ENCODE measurements around the gene SLC6A18. TPM values are rescaled to one million over a fixed set of nuclear protein-coding genes. Genes with fewer than 3 reads are reported as not detected.

The SLC6A18 gene
- total and polyA plus RNA-seq, 9 of the 15 experiments (the other 6 are each of a cell fraction or from before 2014, with no cell fraction given), result not detected

DNA sequence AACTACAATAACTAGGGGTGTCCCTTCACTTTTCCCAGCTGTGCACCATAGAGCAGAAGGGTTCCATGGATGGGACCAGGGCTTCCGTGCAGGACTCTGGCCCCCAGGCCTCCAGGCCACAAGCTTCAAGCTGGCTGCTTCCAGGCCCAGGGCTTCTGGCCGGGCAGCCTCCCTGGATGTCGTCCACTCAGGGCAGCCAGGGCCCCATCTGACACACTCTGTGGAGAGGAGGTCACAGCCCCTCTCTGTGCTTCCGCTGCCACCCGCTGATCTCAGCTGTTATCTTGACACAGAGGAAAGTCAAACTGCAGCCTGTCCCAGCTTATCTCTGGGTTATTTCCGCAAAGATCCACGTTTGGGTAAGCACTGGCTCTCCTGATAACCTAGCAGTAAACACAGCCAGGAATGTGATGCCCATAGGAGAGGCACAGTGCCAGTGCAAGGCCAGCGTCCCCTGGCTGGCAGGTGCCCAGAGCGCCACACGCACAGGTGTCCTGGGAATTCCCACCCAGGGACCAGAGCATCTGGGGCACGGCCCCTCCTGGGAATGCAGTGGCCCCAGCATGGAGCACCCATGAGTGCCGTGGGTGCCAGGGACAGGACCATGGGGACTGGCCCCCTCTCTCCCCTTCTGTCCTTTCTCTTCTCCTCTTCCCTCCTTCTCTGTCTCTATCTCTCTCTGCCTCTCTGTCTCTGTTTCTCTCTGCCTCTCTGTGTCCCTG is 39.4 kb upstream of the SLC6A18 start (continued):
- TF ChIP-seq HDAC1 (IDR thresholded peaks at IDR 0.05) (peak in 1 of 2 experiments; percentile 90; a peak in 2 of 4 replicates), SPI1 (IDR thresholded peaks at IDR 0.05; ENCODE audit: borderline replicate concordance, low read depth, low read length) (peak; percentile 52; the same call in 1 of the 2 replicates), MIER1 (IDR thresholded peaks at IDR 0.05; ENCODE audit: low read depth) (0 out of 2 replicates have a peak, but pooled peaks have one; percentile 46), ZNF316 (IDR thresholded peaks at IDR 0.05) (no peak), SP2 (IDR thresholded peaks at IDR 0.05; ENCODE audit: extremely low read depth, low read depth, low read length, poor library complexity, severe bottlenecking) (no peak), DDX20 (tag; IDR thresholded peaks at IDR 0.05; ENCODE audit: low read depth) (no peak), SIN3B (IDR thresholded peaks at IDR 0.05; ENCODE audit: low read depth) (no peak), ZNF79 (CRISPR knock-in tag; IDR thresholded peaks at IDR 0.05; ENCODE audit: low read depth) (peak; percentile 28; the same call in 1 of the 2 replicates), ZNF224 (CRISPR knock-in tag; IDR thresholded peaks at IDR 0.05) (no peak), MYC (IDR thresholded peaks at IDR 0.05; ENCODE audit: low read depth, low read length) (peak; percentile 77), MYC (CRISPR knock-in tag; IDR thresholded peaks at IDR 0.05; ENCODE audit: borderline replicate concordance, low read depth) (0 out of 2 replicates have a peak, but pooled peaks have one; percentile 61), ZNF76 (CRISPR knock-in tag; IDR thresholded peaks at IDR 0.05; ENCODE audit: borderline replicate concordance) (peak; percentile 75), NR2C2 (CRISPR knock-in tag; IDR thresholded peaks at IDR 0.05) (peak; percentile 72; the same call in 1 of the 2 replicates), NR2C2 (tag; IDR thresholded peaks at IDR 0.05) (peak; percentile 87), CXXC5 (CRISPR knock-in tag; IDR thresholded peaks at IDR 0.05) (peak; percentile 92), POLR2G (IDR thresholded peaks at IDR 0.05; ENCODE audit: low read depth, low read length) (peak; percentile 75), GTF2E2 (tag; IDR thresholded peaks at IDR 0.05) (no peak), TFAM (CRISPR knock-in tag; conservative IDR thresholded peaks at IDR 0.05) (no peak), SRF (CRISPR knock-in tag; IDR thresholded peaks at IDR 0.05) (peak in 1 of 2 experiments; percentile 95; a peak in 1 of 4 replicates), TEAD4 (IDR thresholded peaks at IDR 0.05; ENCODE audit: low read length) (peak; percentile 98), TEAD4 (CRISPR knock-in tag; IDR thresholded peaks at IDR 0.05; ENCODE audit: borderline replicate concordance) (no peak), RBBP5 (IDR thresholded peaks at IDR 0.05; ENCODE audit: borderline replicate concordance, insufficient read depth, low read length, poor library complexity, severe bottlenecking) (no peak), ZNF586 (CRISPR knock-in tag; conservative IDR thresholded peaks at IDR 0.05) (no peak), SMARCA5 (IDR thresholded peaks at IDR 0.05) (no peak), NR3C1 (CRISPR knock-in tag; IDR thresholded peaks at IDR 0.05) (no peak), KAT2B (IDR thresholded peaks at IDR 0.05; ENCODE audit: low read depth, low read length) (no peak)
- TF ChIP-seq, protein P1, sequence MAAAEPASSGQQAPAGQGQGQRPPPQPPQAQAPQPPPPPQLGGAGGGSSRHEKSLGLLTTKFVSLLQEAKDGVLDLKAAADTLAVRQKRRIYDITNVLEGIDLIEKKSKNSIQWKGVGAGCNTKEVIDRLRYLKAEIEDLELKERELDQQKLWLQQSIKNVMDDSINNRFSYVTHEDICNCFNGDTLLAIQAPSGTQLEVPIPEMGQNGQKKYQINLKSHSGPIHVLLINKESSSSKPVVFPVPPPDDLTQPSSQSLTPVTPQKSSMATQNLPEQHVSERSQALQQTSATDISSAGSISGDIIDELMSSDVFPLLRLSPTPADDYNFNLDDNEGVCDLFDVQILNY (CRISPR knock-in tag; IDR thresholded peaks at IDR 0.05), result no peak

All from K562 (cell line).